ENCODE measurements around the gene GSTT4.

DNA sequence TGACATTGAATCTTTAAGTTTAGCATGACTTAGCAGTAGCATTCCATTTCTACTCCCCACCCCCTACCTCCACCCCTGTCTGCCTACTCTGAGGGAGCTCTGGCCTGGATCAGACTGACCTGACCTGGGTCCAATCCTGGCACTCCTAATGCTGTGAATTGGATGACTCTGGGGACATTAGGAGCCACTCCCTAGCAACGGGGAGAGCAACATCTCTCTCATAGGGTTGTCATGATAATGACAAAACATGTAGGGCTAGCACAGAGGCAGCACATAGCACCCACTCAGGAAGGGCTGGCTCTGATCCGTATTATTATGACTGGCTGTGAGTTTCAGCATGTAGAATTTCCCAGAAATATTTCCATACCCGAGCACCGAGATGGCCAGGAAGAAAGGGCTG, 46.3 kb upstream of the GSTT4 start:
- TF ChIP-seq TAF1 (CRISPR knock-in tag; IDR thresholded peaks at IDR 0.05) = no peak
- TF ChIP-seq, protein P1, sequence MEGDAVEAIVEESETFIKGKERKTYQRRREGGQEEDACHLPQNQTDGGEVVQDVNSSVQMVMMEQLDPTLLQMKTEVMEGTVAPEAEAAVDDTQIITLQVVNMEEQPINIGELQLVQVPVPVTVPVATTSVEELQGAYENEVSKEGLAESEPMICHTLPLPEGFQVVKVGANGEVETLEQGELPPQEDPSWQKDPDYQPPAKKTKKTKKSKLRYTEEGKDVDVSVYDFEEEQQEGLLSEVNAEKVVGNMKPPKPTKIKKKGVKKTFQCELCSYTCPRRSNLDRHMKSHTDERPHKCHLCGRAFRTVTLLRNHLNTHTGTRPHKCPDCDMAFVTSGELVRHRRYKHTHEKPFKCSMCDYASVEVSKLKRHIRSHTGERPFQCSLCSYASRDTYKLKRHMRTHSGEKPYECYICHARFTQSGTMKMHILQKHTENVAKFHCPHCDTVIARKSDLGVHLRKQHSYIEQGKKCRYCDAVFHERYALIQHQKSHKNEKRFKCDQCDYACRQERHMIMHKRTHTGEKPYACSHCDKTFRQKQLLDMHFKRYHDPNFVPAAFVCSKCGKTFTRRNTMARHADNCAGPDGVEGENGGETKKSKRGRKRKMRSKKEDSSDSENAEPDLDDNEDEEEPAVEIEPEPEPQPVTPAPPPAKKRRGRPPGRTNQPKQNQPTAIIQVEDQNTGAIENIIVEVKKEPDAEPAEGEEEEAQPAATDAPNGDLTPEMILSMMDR (CRISPR knock-in tag; IDR thresholded peaks at IDR 0.05) = no peak
- no peak for TF ChIP-seq NONO (IDR thresholded peaks at IDR 0.05)
- TF ChIP-seq NONO (CRISPR knock-in tag; conservative IDR thresholded peaks at IDR 0.05) = no peak

Measured in HepG2 (cell line).